Measurements from ENCODE around the gene GNG7.
"Not testable (repeated sequence)": the region's sequence is repeated elsewhere in the genome, so short reads cannot be mapped to it uniquely, and the experiment has no call there.

The GNG7 gene

DNA sequence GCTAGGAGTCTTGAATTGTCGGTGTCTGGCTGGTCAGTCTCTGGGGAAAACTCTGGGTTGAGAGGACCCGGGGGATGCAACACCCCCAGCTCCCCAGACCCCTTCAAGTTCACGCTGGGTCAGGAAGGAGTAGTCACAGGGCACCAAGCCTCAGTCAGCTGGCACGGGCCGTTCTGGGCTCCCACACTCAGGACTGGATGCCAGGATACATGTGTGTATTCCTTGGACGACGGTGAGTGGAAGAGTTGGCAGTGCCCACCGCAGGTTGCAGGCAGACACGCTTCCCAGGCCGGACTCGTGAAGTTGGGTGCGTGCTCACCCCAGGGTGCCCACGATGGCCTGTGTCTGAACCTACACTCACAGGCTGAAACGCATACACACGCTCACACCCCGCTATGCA lies 221.0 kb downstream of the GNG7 start:
- no peak for ATAC-seq (replicated peaks)
- DNase-seq = no peak
- no peak overlapping the region for H3K27ac Mint-ChIP-seq

DNA sequence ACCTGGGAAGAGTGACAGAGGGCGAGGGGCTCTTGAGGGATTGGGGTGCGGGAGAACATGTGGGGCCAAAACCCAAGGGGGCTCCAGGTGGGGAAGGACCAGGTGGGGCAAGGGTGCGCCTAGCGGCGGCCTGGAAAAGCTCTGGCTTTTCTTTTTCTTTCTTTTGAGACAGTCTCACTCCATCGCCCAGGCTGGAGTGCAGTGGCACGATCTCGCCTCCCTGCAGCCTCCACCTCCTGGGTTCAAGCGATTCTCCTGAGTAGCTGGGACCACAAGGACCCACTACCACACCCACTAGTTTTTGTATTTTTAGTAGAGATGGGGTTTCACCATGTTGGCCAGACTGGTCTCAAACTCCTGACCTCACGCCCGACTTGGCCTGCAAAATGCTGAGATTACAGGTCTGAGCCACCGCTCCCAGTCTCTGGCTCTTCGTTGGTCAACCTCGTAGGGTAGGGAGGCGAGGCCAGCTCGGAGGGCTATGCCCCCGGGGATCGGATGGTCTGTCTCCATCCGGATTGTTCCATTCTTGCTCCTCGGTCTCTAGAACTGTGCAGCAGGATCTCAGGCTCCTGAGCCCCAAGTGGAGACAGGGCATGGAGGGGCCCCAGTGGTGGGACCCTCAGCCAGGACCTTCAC lies 222.8 kb downstream of the GNG7 start:
- H3K4me1 Mint-ChIP-seq = peaks cover 23 to 45% of the 10 kb centered on the region in 2 donors
- DNase-seq = peak; percentile 63
- H3K4me3 Mint-ChIP-seq = peak overlapping the region; percentile 93 to 99
- peak overlapping the region; percentile 98 for H3K27ac Mint-ChIP-seq
- no peaks in the 10 kb centered on the region for H3K27me3 Mint-ChIP-seq
- ATAC-seq (replicated peaks) = peak; percentile 4 to 11
- peaks cover 34 to 44% of the 10 kb centered on the region in 2 donors for H3K36me3 Mint-ChIP-seq
- H3K9me3 Mint-ChIP-seq = peaks cover 10 to 15% of the 10 kb centered on the region in 2 donors

More for the DNA sequence above, 221.0 kb downstream of the GNG7 start:
- Mint-ChIP-seq H3K27me3 (no peaks in the 10 kb centered on the region), H3K36me3 (peaks cover 28 to 36% of the 10 kb centered on the region in 2 donors), H3K4me1 (peaks cover 21 to 41% of the 10 kb centered on the region in 2 donors), H3K4me3 (no peak overlapping the region), H3K9me3 (peaks cover 10 to 15% of the 10 kb centered on the region in 2 donors)

DNA sequence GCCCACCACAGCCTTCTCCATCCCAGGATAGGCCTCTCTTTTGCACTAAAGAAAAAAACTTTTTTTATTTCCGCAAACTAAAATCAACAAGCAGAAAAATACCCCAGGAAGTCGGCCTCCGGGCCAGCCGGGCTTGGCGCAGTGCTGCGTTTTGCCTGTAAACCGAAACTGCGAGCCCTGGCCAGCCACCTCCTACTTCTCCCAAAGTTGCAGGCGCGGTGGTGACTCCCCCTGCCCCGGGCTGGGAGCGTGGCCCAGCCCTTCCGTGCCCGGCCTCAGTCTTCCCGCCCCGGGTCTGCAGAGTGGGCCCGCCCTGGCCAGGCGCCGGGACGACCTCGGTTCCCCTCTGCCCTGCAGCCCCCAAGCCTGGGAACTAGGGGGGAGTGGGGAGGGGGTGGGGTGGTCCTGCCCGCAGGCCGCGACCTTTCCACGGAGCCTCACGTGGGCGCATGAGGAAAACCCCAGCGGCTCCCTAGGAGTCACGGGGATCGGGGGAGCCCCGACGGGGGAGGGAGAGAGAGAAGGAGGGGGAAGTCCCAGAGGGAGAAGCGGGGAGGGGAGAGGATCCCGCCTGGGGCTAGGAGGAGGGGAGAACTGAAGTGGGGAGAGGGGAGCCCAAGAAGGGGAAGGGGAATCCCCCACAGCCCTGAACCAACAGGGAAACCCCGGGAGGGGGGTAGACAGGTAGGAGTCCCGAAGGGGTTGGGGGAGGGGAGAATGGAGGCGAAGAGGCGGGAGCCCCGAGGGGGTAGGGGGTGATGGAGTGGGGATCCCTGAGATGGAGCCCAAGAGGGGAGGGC lies 223.5 kb downstream of the GNG7 start:
- DNase-seq (peak; percentile 83), ATAC-seq (replicated peaks) (peak; percentile 41 to 43)
- Mint-ChIP-seq H3K36me3 (peaks cover 34 to 42% of the 10 kb centered on the region in 2 donors), H3K4me3 (peak overlapping the region; percentile 93 to 99), H3K4me1 (peaks cover 23 to 45% of the 10 kb centered on the region in 2 donors), H3K9me3 (peaks cover 9 to 13% of the 10 kb centered on the region in 2 donors), H3K27ac (peak overlapping the region; percentile 98), H3K27me3 (no peaks in the 10 kb centered on the region)

GRCh38 chr19:2478278-2478755 lies 224.2 kb downstream of the GNG7 start:
- peaks cover 34 to 38% of the 10 kb centered on the region in 2 donors for H3K36me3 Mint-ChIP-seq
- H3K27ac Mint-ChIP-seq = peak overlapping the region; percentile 98
- H3K9me3 Mint-ChIP-seq = peaks cover 7 to 9% of the 10 kb centered on the region in 2 donors
- H3K4me3 Mint-ChIP-seq = peak overlapping the region; percentile 93 to 99
- ATAC-seq (replicated peaks) (peak in 1 of 2 donors; percentile 1), DNase-seq (peak; percentile 35)
- H3K27me3 Mint-ChIP-seq = no peaks in the 10 kb centered on the region
- peaks cover 23 to 45% of the 10 kb centered on the region in 2 donors for H3K4me1 Mint-ChIP-seq

DNA sequence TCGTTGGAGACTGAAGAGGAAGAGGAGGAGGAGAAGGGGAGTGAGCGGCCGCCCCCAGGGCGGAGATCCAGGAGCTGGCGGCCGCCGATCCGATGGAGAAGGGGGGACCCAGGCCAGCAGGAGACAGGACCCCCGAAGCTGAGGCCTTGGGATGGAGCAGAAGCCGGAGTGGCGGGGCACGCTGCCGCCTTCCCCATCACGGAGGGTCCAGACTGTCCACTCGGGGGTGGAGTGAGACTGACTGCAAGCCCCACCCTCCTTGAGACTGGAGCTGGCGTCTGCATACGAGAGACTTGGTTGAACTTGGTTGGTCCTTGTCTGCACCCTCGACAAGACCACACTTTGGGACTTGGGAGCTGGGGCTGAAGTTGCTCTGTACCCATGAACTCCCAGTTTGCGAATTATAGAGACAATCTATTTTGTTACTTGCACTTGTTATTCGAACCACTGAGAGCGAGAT lies 224.7 kb downstream of the GNG7 start:
- Mint-ChIP-seq H3K9me3 (peaks cover 3 to 5% of the 10 kb centered on the region in 2 donors), H3K36me3 (peaks cover 30 to 38% of the 10 kb centered on the region in 2 donors), H3K4me3 (peak overlapping the region; percentile 93 to 99), H3K27ac (peak overlapping the region; percentile 98), H3K4me1 (peaks cover 23 to 45% of the 10 kb centered on the region in 2 donors), H3K27me3 (no peaks in the 10 kb centered on the region)
- ATAC-seq (replicated peaks) = no peak
- DNase-seq = no peak

- peaks cover 23 to 45% of the 10 kb centered on the region in 2 donors for H3K4me1 Mint-ChIP-seq
- peak overlapping the region; percentile 98 for H3K27ac Mint-ChIP-seq
- DNase-seq (no peak), ATAC-seq (replicated peaks) (no peak)
- peak overlapping the region; percentile 93 to 99 for H3K4me3 Mint-ChIP-seq
- peaks cover 30 to 34% of the 10 kb centered on the region in 2 donors for H3K36me3 Mint-ChIP-seq
- H3K9me3 Mint-ChIP-seq = peaks cover 0 to under 1% of the 10 kb centered on the region in 2 donors
- H3K27me3 Mint-ChIP-seq = no peaks in the 10 kb centered on the region
These were observed 225.3 kb downstream of the GNG7 start for GRCh38 chr19:2477141-2477710.

- DNase-seq (peak; percentile 62), ATAC-seq (replicated peaks) (peak; percentile 13 to 14)
- H3K9me3 Mint-ChIP-seq = no peaks in the 10 kb centered on the region
- H3K27ac Mint-ChIP-seq = peak overlapping the region; percentile 98
- H3K27me3 Mint-ChIP-seq = no peaks in the 10 kb centered on the region
- H3K4me1 Mint-ChIP-seq = peaks cover 23 to 45% of the 10 kb centered on the region in 2 donors
- H3K4me3 Mint-ChIP-seq = peak overlapping the region; percentile 93 to 99
- H3K36me3 Mint-ChIP-seq = peaks cover 30 to 33% of the 10 kb centered on the region in 2 donors
These were observed 225.9 kb downstream of the GNG7 start for GRCh38 chr19:2476451-2477140.

- Mint-ChIP-seq H3K9me3 (no peaks in the 10 kb centered on the region), H3K36me3 (peaks cover 30 to 31% of the 10 kb centered on the region in 2 donors), H3K27ac (peak within 1 kb of the TSS; percentile 98), H3K4me3 (peak within 1 kb of the TSS; percentile 93 to 99), H3K27me3 (no peaks in the 10 kb centered on the region), H3K4me1 (peaks cover 23 to 45% of the 10 kb centered on the region in 2 donors)
- DNase-seq (peak; percentile 98), ATAC-seq (replicated peaks) (peak; percentile 38 to 56)
These were observed 226.6 kb downstream of the GNG7 start, which contains the start of gene GADD45B for GRCh38 chr19:2475702-2476450. TSS of gene GADD45B (plus strand) at chr19:2476127. CDS start at chr19:2476359, 232 bp downstream.

- DNase-seq (peak; percentile 80), ATAC-seq (replicated peaks) (peak; percentile 42 to 45)
- H3K9me3 Mint-ChIP-seq = no peaks in the 10 kb centered on the region
- H3K36me3 Mint-ChIP-seq = peaks cover 30 to 31% of the 10 kb centered on the region in 2 donors
- peaks cover 23 to 45% of the 10 kb centered on the region in 2 donors for H3K4me1 Mint-ChIP-seq
- H3K27me3 Mint-ChIP-seq = no peaks in the 10 kb centered on the region
- peak overlapping the region; percentile 98 for H3K27ac Mint-ChIP-seq
- H3K4me3 Mint-ChIP-seq = peak overlapping the region; percentile 93 to 99
These were observed 227.3 kb downstream of the GNG7 start for GRCh38 chr19:2475018-2475701.

GRCh38 chr19:2474232-2475017 lies 228.1 kb downstream of the GNG7 start:
- Mint-ChIP-seq H3K9me3 (no peaks in the 10 kb centered on the region), H3K36me3 (peaks cover 30 to 31% of the 10 kb centered on the region in 2 donors), H3K27me3 (no peaks in the 10 kb centered on the region), H3K4me3 (peak overlapping the region; percentile 93 to 99), H3K4me1 (peaks cover 25 to 44% of the 10 kb centered on the region in 2 donors), H3K27ac (peak overlapping the region; percentile 98)
- DNase-seq (peak; percentile 95), ATAC-seq (replicated peaks) (peak; percentile 49 to 56)

GRCh38 chr19:2469915-2470200 lies 232.6 kb downstream of the GNG7 start:
- H3K4me3 Mint-ChIP-seq; H3K27ac Mint-ChIP-seq; H3K9me3 Mint-ChIP-seq; H3K27me3 Mint-ChIP-seq; ATAC-seq (replicated peaks); DNase-seq; H3K36me3 Mint-ChIP-seq: not testable (repeated sequence)
- H3K4me1 Mint-ChIP-seq = peaks cover 7 to 13% of the 10 kb centered on the region in 2 donors

All from stimulated activated naive B cell treated with anti-CD40 and anti-IgM and Interleukin-4, amounts not matched to agents 10 μg/mL and 1 μg/mL and 100 μg/mL, for 72 hours (primary cell).